Temporal lobe (tissue), 1 donor: ENCODE measurements around the gene TSSK6. TPM values are rescaled to one million over a fixed set of nuclear protein-coding genes. Genes with fewer than 3 reads are reported as not detected.

Experiments used
- total RNA-seq: library from RNA; depleted of rRNA; stranded (reverse); fragments of >200 nt; gene quantifications from one replicate; pipeline ENCODE4 v1.2.3, GENCODE V29; 2014

Gene TSSK6
- total RNA-seq, 1 donor from 2014 or later = 1.2 TPM

Other genes with a start within 250 kb of the TSSK6 start
- gene TM6SF2, start 242.2 kb downstream of the TSSK6 start, total RNA-seq = 0.25 TPM
- gene SUGP1, start 195.0 kb downstream of the TSSK6 start, total RNA-seq = 17.5 TPM
- gene MAU2, start 194.7 kb downstream of the TSSK6 start, total RNA-seq = 24.6 TPM
- gene GATAD2A, start 109.9 kb downstream of the TSSK6 start, total RNA-seq = 10.1 TPM
- gene NDUFA13, start 677 bp upstream of the TSSK6 start, total RNA-seq = 40.8 TPM
- 3.0 TPM for gene YJEFN3, start 13.4 kb upstream of the TSSK6 start, total RNA-seq
- 0.98 TPM for gene CILP2, start 22.7 kb upstream of the TSSK6 start, total RNA-seq
- 8.6 TPM for gene PBX4, start 103.1 kb upstream of the TSSK6 start, total RNA-seq
- gene LPAR2, start 112.7 kb upstream of the TSSK6 start, total RNA-seq = 25.8 TPM
- 19.7 TPM for gene GMIP, start 128.1 kb upstream of the TSSK6 start, total RNA-seq
- 24.6 TPM for gene ATP13A1, start 148.1 kb upstream of the TSSK6 start, total RNA-seq
- 5.2 TPM for gene ZNF101, start 153.3 kb upstream of the TSSK6 start, total RNA-seq
- gene ZNF14, start 217.6 kb upstream of the TSSK6 start, total RNA-seq = 24.1 TPM